Limb (tissue), 2 donors: ENCODE results near the gene PTPRU.
A peak's percentile ranks its signal among the peaks of the same experiment; 100 is the strongest.

Source experiments
- DNase-seq, 2 donors: peaks; one replicate each; pipeline ENCODE4 v3.0.0-alpha.2; 2016; ENCODE audit errors: extremely low spot score in 2 of 2

The PTPRU gene

GRCh38 chr1:29331729-29332128, 95.4 kb downstream of the PTPRU start:
- DNase-seq, result no peak

- peak in 1 of 2 donors; percentile 50 for DNase-seq
These were observed 95.9 kb downstream of the PTPRU start for GRCh38 chr1:29332204-29332603.

- no peak for DNase-seq
These were observed 96.7 kb downstream of the PTPRU start for GRCh38 chr1:29333008-29333407.

GRCh38 chr1:29335573-29335972, 99.3 kb downstream of the PTPRU start:
- DNase-seq, result no peak

- DNase-seq, result no peak
These were observed 102.7 kb downstream of the PTPRU start for GRCh38 chr1:29338908-29339575.

- DNase-seq, result no peak
These were observed 105.6 kb downstream of the PTPRU start for GRCh38 chr1:29341936-29342335.

- no peak for DNase-seq
These were observed 106.0 kb downstream of the PTPRU start for GRCh38 chr1:29342351-29342750.

GRCh38 chr1:29342983-29343382, 106.7 kb downstream of the PTPRU start:
- no peak for DNase-seq

- no peak for DNase-seq
These were observed 107.2 kb downstream of the PTPRU start for GRCh38 chr1:29343476-29343875.

GRCh38 chr1:29343908-29344307, 107.6 kb downstream of the PTPRU start:
- no peak for DNase-seq

GRCh38 chr1:29344336-29344735, 108.0 kb downstream of the PTPRU start:
- DNase-seq, result no peak

- DNase-seq, result no peak
These were observed 110.3 kb downstream of the PTPRU start for GRCh38 chr1:29346576-29346975.

- no peak for DNase-seq
These were observed 113.7 kb downstream of the PTPRU start for GRCh38 chr1:29349871-29350491.

GRCh38 chr1:29352719-29353420, 116.5 kb downstream of the PTPRU start:
- no peak for DNase-seq

GRCh38 chr1:29354511-29355098, 118.3 kb downstream of the PTPRU start:
- DNase-seq, result no peak

GRCh38 chr1:29355375-29355774, 119.1 kb downstream of the PTPRU start:
- DNase-seq, result no peak

GRCh38 chr1:29356663-29357062, 120.3 kb downstream of the PTPRU start:
- no peak for DNase-seq

GRCh38 chr1:29357452-29357851, 121.1 kb downstream of the PTPRU start:
- DNase-seq, result no peak

GRCh38 chr1:29358183-29358582, 121.9 kb downstream of the PTPRU start:
- no peak for DNase-seq

- DNase-seq, result no peak
These were observed 124.4 kb downstream of the PTPRU start for GRCh38 chr1:29360768-29361167.

GRCh38 chr1:29361686-29362085, 125.4 kb downstream of the PTPRU start:
- DNase-seq, result no peak

- DNase-seq, result no peak
These were observed 125.8 kb downstream of the PTPRU start for GRCh38 chr1:29362116-29362515.
